ENCODE measurements around the gene PRR7.

PRR7 gene

DNA sequence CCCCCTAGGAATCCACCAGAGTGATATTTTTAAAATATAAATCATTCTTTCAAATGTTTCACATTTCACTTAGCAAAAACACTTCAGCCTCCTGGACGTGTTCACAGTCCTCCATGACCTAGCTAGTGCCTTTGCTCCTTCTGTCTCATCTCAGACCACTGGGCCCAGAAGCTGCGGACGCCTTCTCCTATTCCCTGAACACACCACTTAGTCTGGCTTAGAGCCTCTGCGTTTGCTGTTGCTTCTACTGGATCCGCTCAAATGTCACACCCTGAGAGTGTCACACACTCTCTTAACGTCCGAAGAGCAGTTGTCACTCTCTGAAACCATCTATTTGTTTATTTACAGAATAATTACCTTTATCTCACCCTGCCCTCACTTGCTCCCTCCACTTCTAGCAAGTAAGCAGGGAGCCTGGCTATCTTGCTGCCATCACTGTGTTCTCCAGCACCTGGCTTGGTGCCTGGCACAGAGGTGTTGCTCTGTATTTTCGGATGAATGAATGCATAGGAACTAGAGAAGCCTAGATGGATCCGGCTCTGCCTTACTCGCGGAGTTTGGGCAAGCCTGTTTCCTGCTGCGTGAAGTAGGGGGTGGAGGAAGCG is 21.3 kb upstream of the PRR7 start:
- DNase-seq: no peak

DNA sequence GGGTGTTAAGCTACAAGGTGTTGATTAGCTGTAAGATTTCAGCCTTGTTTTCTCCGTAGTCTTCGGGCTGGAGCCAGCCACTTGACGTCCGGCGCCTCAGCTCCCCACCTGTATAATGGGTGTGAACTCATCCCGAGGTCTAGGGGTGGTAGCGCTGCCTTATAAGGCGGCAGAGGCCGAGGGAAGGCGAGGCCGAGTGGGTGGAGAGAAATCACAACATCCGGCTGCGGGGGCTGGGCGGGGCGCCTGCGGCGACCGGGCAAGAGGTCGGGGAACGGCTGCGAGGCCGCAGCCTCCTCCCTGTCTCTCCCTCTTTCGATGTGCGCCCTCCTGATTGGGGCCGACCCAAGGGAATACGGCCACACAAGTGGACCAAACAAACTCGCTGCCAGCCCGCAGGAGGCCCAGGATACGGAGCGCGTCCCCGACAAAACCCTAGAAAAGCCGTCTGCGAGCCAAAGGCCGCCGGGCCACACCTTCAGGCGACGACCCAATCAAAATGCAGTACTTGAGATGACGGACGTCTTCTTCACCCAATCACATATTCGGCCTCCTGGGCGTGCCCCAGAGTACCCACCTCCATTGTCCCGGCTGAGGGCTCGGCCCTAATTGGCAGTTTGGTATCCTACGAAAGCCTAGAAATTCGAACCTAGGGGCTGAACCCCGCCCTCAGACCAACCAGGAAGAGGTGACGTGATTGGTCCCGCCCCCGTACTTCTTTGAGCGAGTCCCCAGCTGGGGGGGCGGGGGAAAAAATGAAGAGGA is 20.6 kb upstream of the PRR7 start:
- peak; percentile 99 for DNase-seq

DNA sequence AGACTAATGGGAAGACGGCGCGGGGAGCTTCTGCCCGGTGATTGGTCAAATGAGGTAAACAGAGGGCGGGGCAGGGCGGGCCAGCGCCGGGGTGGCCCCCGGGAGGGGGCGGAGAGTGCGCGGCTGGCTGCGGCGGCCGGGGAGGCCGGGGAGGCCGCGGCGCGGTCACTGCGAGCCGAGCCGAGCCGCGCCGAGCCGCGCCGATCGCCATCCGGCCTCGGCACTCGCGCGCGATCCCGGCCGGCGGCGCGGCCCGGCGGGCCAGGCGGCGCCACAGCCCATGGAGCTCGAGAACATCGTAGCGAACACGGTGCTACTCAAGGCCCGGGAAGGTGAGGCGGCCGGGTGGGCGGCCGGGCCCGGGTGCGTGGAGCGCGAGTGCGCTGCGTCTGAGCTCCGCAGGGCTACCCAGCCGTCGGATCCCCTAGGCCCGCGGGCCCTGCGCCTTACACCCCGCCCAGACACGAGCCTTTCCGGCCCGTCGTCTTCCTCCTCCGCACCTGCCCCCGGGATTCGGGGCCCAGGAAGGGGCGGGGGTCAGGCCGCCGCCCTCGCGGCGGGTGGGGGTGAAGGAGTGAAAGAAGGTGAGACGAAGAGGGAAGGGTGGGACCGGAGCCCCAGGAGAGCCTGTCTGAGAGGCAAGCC is 19.9 kb upstream of the PRR7 start, which contains the start of gene GRK6:
Gene GRK6 (plus strand): TSS at position 111 of the 645 bp plus-strand sequence. CDS start 170 bp downstream, at position 281.
- DNase-seq: peak; percentile 74

DNA sequence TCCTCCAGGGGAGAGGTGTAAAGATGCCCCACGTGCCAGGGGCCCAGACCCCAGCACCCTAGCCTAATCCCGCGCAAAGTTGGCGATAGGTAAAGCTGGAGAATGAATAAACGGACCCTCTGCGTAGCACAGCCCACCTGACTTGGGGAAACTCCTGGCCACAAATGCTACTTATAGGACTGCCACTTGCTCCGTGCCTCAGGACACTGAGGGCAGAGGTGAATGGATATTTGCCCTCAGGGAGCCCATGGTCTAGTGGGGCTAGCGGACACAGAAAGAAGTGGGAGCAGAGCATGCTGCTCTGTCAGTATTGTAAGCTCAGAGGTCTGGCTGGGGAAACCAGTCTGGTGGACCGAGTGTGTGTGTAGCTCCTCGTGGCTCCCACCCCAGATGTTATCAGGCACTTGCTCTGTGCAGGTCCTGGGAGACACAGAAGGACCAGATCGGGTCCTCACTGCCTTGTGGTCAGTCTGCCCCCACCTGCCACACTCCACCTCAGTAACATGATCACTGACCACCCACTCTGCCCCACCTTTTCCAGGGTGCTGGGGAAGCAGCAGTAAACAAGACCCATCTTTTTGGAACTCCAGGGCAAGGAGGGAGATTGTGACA is 19.3 kb upstream of the PRR7 start:
- no peak for DNase-seq

DNA sequence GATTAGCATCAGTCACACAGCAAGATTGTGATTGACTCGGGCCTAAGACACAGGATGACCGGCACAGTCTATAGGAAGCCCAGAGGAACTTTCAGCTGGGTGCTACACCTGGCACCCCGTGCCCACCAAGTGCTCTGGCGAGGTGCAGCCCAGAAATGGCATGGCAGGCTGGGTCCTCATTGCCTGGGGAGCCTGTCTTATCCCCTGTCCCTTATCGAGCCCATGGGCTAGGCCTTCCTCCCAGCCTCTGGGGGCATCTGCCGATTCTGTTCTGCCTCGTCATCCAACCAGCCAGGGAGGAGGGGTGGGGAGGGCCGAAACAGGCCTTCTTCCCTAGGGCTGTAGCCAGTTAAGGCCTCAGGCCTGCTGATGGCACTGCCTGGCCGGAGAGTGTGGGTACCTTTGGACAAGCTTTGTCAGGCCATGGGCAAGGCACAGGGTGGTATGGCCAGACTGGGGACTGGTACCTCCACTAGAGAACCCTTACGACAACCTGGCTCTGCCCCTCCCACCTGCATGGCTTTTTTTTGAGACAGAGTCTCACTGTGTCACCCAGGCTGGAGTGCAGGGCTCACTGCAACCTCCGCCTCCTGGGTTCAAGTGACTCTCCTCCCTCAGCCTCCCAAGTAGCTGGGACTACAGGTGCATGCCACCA is 18.6 kb upstream of the PRR7 start:
- peak; percentile 48 for DNase-seq

DNA sequence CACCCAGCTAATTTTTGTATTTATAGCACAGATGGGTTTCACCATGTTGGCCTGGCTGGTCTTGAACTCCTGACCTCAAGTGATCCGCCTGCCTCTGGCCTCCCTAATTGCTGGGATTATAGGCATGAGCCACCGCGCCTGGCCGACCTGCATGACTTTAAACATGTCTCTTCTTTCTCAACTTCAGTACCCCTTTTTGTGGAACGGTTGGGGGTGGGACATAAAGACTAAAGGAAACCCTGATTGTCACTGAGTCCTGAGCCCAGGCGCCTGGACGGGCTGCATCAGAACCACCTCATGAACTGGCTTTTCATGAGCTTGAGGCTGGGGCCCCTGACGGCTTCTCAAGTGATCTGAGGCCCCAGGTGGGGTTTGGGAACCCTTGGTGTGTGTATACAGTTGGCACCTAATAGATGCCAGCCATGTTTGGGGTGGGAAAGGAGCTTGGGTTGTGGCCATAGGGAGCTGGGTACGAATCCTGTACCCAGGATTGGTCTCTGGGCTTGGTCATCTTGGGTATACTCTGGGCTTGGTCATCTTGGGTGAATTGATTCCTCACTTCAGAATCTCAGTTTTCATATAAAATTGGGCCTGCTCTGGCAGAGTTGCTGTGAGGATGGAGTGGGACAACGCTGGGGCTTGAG is 17.9 kb upstream of the PRR7 start:
- DNase-seq: no peak

DNA sequence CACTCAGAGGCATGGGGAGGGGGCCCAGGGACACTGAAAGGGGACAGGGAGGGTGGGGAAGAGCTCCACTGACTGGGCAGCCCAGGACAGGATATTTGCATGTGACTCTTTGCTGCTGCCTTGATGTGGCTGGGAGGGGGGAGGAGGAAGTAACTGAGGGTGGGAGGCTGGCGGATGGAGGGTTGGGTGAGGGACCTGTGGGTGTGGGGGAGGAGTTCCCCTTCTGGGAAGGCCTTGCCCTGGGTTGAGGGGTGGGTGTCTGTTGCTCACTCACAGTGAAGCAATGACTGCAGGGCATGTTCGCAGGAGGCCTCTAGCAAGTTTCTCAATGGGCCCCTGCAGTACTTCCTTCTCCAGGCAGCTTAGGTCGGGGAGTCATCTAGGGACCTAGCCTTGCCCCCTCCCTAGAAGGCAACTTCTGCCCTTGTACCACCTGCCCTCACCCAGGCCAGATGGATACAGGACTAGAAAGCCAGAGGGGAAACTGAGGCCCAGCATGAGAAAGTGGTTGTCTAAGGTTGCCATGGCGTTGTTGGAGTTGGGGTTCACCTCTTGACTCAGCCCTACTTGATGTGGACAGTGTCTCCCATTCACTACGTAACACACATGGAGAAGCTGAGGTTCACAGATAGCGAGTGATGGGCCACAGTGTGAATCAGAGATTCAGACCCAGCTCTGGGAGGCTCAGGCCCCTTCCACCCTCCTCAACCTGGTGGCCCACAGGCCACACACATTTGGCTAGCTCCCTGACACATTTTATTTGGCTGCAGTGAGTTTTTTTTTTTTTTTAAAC is 17.2 kb upstream of the PRR7 start:
- DNase-seq: peak; percentile 90

DNA sequence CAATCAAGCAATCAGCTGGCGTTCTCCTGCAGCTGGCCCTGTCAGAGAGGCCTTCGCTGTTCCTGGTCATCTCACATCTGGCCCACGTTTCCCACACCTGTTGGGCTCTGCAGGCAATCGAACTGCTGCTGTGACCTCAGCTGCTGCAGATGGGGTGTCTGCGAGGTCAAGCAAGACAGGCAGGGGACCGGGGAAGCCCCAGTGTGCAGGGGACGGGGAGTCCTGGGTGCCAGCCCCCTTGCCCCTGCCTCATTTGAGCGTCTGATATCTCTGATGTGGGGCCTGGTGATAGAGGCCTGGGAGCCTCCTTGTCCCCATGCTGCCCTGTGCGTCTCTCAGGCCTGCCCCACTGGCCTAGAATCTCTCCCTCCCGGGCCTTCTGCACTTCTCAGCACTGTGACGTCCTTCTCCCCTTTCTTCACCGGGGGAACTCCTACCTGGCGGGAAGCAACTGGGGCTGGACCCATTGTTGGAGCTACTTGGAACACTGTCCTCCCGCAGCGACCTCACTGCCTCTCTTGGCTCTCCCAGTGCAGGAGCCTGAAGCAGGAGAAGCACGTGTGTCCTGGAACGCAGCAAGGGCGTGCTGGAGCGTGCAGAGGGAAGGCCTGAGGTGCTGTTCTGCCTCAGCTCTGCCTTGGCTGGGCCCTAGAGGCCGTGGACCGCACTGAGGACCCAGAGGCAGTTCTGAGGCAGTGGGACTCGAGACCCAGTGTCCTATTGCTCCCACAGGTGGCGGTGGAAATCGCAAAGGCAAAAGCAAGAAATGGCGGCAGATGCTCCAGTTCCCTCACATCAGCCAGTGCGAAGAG is 16.3 kb upstream of the PRR7 start:
- DNase-seq: no peak

DNA sequence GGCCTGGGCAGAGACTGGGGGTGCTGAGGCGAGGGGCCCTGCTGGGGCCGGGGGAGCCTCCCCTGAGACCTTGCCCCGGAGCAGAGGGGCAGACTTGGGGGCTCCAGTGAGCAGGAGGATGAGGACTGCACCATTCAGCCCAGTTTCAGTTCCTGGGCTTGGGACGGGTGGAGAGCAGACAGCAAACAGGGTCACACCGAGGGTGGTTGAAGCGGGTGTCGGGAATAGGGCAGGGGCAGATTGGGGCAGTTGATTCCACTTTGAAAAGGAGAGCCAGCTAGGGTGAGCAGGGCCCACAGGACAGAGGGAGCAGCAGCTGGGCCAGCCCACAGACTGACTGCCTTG is 15.7 kb upstream of the PRR7 start:
- no peak for DNase-seq

DNA sequence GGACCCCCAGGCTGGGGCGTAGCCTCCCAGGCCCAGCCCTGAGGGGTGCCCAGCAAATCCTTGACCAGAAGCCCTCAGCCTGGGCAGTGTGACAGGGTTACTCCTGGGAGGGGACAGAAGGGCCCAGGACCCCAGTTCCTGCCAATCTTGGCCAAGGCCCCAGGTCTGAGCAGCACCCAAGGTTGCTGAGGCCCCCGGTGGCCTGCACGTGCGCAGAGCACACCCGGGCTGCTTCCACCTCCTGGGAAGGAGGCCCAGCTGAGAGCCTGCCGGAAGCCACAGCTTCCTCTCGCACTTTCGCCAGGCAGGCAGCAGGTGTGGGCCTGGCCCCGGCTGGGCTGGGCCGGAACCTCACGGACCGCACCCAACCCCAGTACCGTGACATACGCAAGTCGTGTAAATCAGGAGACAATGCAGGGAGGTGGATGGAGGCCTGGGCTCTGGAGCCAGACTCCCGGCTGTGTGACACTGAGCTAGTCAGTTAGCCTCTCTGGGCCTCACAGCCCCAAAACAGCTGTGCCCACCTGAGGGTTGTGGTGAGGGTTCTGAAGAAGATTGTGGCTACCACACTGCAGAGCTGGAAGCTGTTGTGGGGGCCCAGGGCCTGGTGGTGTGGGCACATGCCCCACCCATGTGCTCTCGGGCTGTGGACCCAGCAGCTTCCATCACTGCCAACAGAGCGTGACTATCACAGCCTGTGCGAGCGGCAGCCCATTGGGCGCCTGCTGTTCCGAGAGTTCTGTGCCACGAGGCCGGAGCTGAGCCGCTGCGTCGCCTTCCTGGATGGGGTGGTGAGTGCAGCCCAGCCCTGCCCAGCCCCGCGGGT is 15.1 kb upstream of the PRR7 start:
- DNase-seq: peak; percentile 80

DNA sequence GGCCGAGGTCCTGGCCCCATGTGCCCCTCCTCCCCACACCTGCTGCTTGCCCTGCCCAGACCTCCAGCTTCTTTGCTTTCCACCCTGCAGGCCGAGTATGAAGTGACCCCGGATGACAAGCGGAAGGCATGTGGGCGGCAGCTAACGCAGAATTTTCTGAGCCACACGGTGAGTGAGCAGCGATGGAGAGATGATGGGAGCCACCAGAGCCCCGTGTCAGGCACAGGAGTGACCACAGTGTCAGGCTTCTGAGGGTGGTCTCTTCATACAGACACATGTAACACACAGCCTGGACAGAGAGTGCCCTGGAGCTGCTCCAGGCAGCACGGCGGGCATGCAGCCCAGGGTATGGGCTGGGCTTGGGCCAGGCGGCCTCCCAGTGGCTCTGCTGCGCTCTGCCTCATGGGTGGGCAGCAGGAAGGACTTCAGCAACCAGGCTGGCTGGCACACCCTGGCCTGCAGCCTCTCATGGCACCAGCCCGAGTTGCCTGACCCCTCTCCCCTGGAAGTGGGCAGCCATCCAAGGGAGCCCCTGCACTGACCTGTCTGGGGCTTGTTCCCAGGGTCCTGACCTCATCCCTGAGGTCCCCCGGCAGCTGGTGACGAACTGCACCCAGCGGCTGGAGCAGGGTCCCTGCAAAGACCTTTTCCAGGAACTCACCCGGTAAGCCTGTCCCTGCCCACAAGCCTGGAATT is 14.3 kb upstream of the PRR7 start:
- DNase-seq: peak; percentile 67

DNA sequence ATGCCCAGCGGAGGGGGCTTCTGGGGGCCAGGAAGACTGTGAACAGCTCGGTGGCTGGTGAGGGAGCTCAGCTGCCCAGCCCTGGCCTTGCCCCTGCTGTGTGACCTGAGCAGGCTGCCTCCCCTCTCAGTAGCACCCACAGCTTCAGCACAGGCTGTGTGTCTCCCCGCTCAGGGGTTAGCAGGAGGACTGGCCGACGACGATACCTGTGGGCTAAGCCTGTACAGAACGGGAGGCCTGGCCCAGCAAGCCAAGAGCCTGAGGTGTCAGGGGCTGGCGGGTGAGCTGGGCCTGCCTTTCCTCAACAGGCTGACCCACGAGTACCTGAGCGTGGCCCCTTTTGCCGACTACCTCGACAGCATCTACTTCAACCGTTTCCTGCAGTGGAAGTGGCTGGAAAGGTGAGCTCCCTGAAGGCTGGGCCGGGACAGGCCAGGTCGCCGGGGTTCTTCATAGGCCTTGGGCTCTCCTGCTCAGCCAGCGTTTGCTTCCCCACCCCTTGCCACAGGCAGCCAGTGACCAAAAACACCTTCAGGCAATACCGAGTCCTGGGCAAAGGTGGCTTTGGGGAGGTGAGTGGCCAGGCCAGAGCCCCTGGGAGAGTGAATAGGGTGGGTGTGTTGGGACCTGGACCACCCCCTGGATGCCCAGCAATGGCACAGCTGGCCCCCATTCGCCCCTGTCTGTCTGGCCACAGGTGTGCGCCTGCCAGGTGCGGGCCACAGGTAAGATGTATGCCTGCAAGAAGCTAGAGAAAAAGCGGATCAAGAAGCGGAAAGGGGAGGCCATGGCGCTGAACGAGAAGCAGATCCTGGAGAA is 13.6 kb upstream of the PRR7 start:
- DNase-seq: no peak

DNA sequence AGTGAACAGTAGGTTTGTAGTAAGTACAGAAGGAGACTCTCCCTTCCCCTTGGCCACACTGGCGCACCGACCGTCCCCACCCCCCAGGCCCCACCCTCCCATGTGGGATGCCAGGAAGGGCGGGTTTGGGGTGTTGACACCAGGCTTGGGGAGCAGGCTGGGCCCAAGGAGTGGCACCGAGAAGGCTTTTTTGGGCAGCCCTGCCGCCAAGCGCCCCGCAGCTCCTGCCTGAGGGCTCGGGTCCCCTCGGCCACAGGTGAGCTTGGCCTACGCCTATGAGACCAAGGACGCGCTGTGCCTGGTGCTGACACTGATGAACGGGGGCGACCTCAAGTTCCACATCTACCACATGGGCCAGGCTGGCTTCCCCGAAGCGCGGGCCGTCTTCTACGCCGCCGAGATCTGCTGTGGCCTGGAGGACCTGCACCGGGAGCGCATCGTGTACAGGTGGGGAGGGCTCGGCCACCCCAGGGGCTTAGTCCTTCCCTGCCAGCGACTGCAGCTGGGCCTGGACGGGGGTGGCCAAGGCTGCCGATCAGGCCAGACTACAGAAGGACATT is 12.9 kb upstream of the PRR7 start:
- no peak for DNase-seq

DNA sequence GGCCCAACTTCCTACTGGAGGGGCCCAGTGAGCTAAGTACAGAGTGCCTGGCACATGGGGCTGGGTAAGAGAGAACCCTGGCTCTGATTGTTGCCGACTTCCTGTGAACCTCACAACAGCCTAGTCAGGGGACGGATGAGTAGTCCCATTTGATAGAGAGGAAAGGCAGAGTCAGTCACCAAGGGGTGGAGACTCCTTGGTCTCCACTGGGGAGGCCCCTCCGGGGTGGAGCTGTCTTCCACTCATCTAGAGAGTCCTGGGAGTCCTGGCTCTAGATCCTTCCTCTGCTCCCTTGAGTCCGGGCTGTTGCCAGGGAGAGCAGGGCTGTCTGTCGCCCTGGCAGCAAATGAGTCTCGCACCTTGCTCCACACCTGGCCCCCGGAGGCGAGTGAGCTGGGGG is 12.2 kb upstream of the PRR7 start:
- DNase-seq: peak; percentile 70

DNA sequence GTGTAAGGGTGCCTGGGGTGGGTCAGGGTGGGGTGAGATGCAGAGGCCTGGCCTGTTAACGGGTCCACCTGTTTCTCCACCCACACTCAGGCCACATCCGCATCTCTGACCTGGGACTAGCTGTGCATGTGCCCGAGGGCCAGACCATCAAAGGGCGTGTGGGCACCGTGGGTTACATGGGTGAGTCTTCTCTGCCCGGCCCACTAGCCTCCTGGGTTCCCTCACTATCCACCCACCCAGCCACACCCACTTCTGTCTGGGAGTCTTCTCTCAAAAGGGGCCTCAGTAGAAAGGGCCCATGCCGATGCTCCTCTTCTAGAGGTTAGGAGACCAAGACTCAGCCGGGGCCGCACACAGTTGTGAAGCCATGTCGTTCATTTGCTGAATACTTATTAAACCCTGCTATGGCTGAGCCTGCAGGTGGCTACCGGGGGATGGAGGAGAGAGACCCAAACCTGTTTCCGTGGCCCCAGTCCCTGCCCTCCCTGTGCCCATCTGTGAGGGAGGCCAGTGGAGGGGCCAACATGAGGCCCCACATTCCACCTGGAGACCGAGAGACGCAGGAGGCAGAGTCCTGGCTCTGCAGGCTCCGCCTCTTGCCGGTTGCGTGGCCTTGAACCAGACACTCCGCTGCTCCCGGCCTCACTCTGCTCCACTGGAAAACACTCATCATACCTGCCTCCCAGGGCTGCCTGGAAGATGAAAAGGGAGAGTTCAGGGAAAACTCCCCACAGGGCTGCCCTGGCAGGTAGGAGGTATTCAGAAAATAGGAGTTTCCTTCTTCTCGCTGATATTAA is 11.5 kb upstream of the PRR7 start:
- DNase-seq: no peak

DNA sequence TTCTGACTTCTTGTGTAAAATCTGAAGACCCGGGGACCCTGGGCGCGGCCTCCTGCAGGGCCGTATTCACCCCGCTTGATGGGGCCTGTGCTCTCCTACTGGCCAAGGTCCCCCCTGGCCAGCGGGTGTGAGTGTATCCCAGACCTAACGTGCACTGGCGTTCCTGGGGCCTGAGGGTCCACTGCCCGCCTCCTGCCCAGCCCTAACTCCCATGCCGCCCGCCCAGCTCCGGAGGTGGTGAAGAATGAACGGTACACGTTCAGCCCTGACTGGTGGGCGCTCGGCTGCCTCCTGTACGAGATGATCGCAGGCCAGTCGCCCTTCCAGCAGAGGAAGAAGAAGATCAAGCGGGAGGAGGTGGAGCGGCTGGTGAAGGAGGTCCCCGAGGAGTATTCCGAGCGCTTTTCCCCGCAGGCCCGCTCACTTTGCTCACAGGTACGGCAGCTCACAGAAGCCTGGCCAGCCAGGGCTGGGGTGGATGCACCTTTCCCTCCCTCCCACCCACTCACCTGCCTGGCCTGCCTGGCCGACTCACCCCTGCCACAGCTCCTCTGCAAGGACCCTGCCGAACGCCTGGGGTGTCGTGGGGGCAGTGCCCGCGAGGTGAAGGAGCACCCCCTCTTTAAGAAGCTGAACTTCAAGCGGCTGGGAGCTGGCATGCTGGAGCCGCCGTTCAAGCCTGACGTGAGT is 10.6 kb upstream of the PRR7 start:
- DNase-seq: no peak

DNA sequence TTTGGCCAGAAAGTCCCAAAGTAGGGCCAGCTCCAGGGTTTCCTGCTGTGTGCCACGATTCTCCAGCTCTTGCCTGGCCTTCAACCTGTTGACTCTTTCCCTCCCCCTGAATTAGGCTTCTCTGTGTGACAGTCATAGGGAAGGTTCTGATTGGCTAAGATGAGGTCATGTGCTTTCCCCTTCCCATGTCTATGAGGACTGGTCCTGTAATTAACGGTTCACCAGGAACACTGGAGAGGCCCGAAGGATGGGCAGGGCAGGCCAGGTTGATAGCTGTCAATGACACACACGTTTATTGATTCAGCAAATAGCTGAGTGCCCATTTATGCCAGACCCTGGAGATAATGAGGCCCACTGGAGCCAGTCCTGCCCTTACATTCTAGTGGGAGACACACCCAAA is 9.0 kb upstream of the PRR7 start:
- DNase-seq: no peak
